ENCODE data around the gene APPBP2. TPM values are rescaled to one million over a fixed set of nuclear protein-coding genes. Genes with fewer than 3 reads are reported as not detected.

Gene APPBP2
- total RNA-seq, 1 donor from 2014 or later: 36.7 TPM

GRCh38 chr17:60393840-60394723 is 132.0 kb downstream of the APPBP2 start:
- no peak for DNase-seq

Small RNA genes within 50 kb of the gene (small RNA-seq; reads per million reads assigned to genes)
- gene AC011921.2 (ENCODE audit: low replicate concordance): not detected

Other genes starting within 250 kb of the APPBP2 start
- gene USP32, start 134.1 kb downstream of the APPBP2 start, total RNA-seq: 58.2 TPM
- not detected for gene CHCT1, start 103.8 kb downstream of the APPBP2 start, total RNA-seq
- 12.2 TPM for gene PPM1D, start 74.0 kb upstream of the APPBP2 start, total RNA-seq
- 43.6 TPM for gene BCAS3, start 151.6 kb upstream of the APPBP2 start, total RNA-seq

Measured in skin of body (tissue), 3 donors.